ES-I3 (cell line): ENCODE data around the gene NSD1.

Experiments
- H3K36me3 ChIP-seq: 2 replicates; pipeline ENCODE4 v1.6.1; 2013; ENCODE audit warnings: mild to moderate bottlenecking, low read length, control low read depth, moderate library complexity; ENCODE audit not compliant: insufficient read depth
- H3K4me1 ChIP-seq: 2 replicates; pipeline ENCODE4 v1.6.1; 2013; ENCODE audit warnings: mild to moderate bottlenecking, control low read depth, low read length; ENCODE audit not compliant: insufficient read depth
- H3K9ac ChIP-seq: 2 replicates; pipeline ENCODE4 v1.6.1; 2013; ENCODE audit warnings: low read depth, mild to moderate bottlenecking, low read length, moderate library complexity
- H3K9me3 ChIP-seq: 2 replicates; pipeline ENCODE4 v1.6.1; 2013; ENCODE audit warnings: mild to moderate bottlenecking, low read length, moderate library complexity; ENCODE audit not compliant: control insufficient read depth, insufficient read depth

The NSD1 gene

DNA sequence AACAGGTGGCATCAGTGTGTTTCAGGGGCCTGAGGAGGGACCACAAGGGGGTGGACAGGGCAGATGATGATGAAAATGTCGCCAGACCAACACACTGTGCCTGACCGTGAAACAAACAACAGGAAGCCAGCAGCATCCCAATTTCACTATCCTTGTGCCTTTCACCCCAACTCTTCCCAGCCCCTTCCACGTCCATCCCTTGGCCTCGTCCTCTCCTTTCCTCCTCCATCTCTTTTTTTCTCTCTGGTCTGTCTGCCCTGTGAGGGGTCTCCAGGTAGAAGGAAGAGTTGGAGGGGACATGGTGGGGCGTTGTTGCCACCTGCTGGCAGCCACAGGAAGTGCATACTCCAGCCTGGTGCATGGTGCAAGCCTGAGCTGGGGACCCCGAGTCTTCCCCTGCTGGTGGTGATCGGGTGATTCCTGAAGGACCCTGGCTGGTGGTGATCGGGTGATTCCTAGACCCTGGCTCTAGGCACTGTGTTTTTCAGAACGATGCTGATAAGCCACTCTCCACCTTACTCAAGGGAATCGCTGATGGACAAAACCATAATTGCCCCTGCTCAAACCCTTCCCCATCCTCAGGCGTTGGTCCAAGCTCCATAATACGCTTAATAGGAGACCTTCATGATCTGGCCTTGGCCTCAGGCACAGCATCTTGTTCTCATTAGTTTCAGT lies 21.7 kb upstream of the NSD1 start:
- Histone ChIP-seq H3K9ac (no peak overlapping the region), H3K9me3 (no peaks in the 10 kb centered on the region), H3K36me3 (no peaks in the 10 kb centered on the region), H3K4me1 (no peaks in the 10 kb centered on the region; the same call in 1 of the 2 replicates)

- Histone ChIP-seq H3K9ac (no peak overlapping the region), H3K9me3 (no peaks in the 10 kb centered on the region), H3K4me1 (no peaks in the 10 kb centered on the region; the same call in 1 of the 2 replicates), H3K36me3 (no peaks in the 10 kb centered on the region)
These were observed 20.9 kb upstream of the NSD1 start for GRCh38 chr5:177112589-177113220.

DNA sequence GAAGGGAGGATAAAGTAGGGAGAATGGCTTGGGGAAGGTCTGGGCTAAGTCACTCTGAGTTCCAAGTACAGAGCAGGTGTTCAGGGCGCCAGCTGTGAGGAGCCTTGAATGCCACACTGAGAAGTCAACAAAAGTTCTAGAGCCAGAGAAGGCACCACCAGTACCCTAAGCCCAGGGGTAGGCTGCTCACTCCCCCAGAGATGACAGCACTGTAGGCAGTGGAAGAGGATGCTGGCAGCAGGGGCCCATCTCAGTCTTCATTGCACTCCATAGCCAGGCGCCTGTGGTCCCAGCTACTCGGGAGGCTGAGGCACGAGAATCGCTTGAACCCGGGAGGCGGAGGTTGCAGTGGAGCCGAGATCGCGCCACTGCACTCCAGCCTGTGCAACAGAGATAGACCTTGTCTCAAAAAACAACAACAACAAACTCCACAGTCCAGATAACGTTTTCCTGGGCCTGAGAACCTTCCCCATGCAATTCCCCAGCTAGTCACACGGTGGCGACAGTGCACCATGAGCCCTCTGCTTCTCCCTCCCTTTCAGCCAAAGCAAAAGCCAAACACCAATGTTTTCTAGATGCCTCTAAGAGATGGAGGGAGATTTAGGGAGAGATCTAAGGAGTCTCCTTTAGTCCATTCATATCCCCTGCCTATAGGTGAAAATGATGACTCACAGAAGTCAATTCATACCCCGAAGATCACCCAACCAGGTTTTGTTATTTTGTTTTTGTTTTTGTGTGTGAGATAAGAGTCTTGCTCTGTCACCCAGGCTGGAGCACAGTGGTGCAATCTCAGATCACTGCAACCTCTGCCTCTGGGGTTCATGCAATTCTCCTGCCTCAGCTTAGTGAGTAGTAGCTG lies 19.8 kb upstream of the NSD1 start:
- Histone ChIP-seq H3K36me3 (no peaks in the 10 kb centered on the region), H3K9me3 (no peaks in the 10 kb centered on the region), H3K4me1 (no peaks in the 10 kb centered on the region; the same call in 1 of the 2 replicates), H3K9ac (no peak overlapping the region)

DNA sequence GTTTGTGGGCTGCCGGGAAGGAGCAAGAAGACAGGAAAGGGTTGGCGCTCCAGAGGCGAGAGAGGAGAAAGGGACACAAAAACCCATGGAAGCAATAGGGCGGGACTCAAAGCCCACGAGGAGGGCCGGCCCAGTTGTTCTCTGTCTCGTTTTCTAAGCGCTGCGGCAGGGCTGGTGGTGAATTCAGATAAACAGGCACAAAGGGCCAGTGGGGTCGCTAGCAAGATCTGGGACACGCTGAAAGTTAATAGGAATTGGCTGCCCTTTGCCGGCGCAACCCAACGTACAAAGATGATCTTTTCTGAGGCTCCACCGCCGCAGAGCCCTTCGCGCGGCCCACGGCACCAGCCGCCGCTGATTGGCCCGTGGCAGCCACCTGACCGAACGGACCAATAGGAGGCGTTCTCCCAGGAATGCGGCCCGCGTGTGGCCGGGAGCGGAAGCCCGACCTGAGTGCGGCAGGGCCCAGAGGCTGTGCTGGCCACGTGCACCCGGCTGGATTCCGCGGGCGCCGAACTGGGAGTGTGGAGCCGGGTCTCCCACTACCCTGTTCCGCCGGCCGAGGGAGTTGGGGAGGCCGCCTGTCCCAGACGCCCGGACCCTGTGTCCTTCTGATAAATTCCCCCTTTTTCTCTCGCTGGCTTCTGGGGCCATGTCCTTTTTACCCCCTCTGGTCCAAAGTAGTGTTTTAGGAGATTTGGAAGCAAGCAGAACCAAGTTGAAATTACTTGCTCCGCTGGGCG lies 16.8 kb upstream of the NSD1 start:
- Histone ChIP-seq H3K9me3 (no peaks in the 10 kb centered on the region), H3K4me1 (no peaks in the 10 kb centered on the region; the same call in 1 of the 2 replicates), H3K36me3 (no peaks in the 10 kb centered on the region), H3K9ac (peak overlapping the region; percentile 11; the same call in 1 of the 2 replicates)

DNA sequence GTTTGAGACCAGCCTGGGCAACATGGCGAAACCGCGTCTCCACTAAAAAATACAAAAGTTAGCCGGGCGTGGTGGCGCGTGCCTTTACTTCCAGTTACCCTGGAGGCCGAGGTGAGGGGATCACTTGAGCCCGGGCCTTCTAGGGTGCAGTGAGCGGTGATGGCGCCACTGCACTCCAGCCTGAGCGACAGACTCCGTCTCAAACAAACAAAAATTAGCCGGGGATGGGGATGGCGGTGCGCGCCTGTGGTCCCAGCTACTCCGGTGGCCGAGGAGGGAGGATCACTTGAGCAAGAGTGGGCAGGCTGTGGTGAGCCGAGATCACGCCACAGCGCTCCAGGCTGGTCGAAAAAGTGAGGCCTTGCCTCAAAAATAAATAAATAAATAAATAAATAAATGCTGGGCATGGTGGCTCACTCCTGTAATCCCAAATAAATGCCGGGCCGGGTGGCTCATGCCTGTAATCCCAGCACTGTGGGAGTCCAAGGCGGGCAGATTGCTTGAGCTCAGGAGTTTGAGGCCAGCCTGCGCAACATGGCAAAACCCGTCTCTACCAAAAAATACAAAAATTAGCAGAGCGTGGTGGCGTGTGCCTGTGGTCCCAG lies 16.0 kb upstream of the NSD1 start:
- Histone ChIP-seq H3K9ac (no peak overlapping the region), H3K36me3 (no peaks in the 10 kb centered on the region), H3K4me1 (no peaks in the 10 kb centered on the region; the same call in 1 of the 2 replicates), H3K9me3 (no peaks in the 10 kb centered on the region)

DNA sequence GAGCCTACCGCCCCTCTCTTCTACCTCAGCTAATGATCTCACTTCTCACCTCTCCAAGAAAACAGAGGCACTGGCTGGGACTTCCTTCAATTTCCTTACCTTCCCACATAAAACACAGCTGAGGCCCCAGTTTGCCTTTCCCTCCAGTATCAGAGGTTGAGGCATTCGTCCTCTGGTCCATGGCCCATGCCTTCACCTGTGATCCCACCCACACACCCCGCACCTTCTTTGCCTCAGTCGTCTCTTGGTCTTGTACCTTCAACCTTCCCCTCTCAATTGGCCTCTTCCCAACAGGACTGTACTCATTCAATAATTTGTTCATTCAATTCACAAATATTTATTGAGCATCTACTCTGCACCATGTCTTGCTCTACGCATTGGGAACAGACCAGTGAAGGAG lies 11.0 kb upstream of the NSD1 start:
- peaks cover 7% of the 10 kb centered on the region for H3K4me1 ChIP-seq
- H3K9me3 ChIP-seq = no peaks in the 10 kb centered on the region
- no peak overlapping the region for H3K9ac ChIP-seq
- no peaks in the 10 kb centered on the region for H3K36me3 ChIP-seq

DNA sequence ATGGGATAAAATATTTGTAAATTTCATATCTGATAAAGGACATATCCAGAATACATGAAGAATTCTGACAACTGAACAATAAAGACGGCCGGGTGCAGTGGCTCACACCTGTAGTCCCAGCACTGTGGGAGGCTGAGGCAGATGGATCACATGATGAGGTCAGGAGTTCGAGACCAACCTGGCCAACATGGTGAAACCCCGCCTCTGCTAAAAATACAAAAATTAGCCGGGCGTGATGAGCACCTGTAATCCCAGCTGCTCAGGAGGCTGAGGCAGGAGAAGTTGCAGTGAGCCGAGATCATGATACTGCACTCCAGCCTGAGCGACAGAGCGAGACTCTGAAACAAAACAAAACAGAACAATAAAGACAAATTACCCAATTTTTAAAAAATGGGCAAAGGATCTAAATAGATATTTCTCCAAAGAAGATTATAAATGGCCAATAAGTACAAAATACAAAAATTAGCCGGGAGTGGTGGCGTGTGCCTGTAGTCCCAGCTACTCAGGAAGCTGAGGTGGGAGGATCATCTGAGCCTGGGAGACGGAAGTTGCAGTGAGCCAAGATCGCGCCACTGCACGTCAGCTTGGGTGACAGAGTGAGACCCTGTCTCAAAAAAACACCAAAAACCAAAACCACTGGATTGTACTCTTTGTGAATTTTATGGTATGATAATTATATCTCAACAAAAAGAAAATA lies 9.6 kb upstream of the NSD1 start:
- Histone ChIP-seq H3K9me3 (no peaks in the 10 kb centered on the region), H3K4me1 (peaks cover 7% of the 10 kb centered on the region), H3K36me3 (no peaks in the 10 kb centered on the region), H3K9ac (no peak overlapping the region)

GRCh38 chr5:177124486-177124991 lies 9.0 kb upstream of the NSD1 start:
- Histone ChIP-seq H3K4me1 (peaks cover 7% of the 10 kb centered on the region), H3K9me3 (no peaks in the 10 kb centered on the region), H3K36me3 (no peaks in the 10 kb centered on the region), H3K9ac (no peak overlapping the region)

DNA sequence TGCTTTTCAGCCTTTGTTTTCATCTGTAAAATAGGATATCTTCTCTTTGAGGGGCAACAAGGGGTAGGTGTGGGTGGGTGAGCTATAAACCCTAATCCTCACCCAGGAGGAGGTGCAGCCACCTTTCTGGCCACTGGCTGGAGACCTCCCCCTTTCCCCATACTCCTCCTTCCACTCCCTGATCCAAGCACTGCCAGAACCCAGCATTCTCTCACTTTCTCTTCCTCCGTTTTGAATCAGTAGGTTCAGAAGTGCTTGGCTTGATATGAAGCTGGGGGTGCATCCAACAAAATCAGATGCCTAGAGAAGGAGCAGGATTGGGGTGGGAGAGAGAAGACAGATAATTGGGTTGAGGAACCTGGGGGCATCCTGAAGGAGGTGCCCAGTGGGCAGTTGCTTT lies 6.8 kb upstream of the NSD1 start:
- Histone ChIP-seq H3K9ac (no peak overlapping the region), H3K36me3 (no peaks in the 10 kb centered on the region), H3K9me3 (no peaks in the 10 kb centered on the region), H3K4me1 (peaks cover 19% of the 10 kb centered on the region)

GRCh38 chr5:177128551-177128981 lies 5.0 kb upstream of the NSD1 start:
- Histone ChIP-seq H3K4me1 (peaks cover 19% of the 10 kb centered on the region), H3K36me3 (no peaks in the 10 kb centered on the region), H3K9me3 (no peaks in the 10 kb centered on the region), H3K9ac (no peak overlapping the region)

- Histone ChIP-seq H3K9ac (no peak overlapping the region), H3K36me3 (peaks cover 4% of the 10 kb centered on the region; the same call in 1 of the 2 replicates), H3K4me1 (peaks cover 18% of the 10 kb centered on the region), H3K9me3 (no peaks in the 10 kb centered on the region)
These were observed 3.2 kb upstream of the NSD1 start for GRCh38 chr5:177130211-177131018.

- H3K9ac ChIP-seq = no peak overlapping the region
- H3K4me1 ChIP-seq = peaks cover 23% of the 10 kb centered on the region
- H3K9me3 ChIP-seq = no peaks in the 10 kb centered on the region
- H3K36me3 ChIP-seq = peaks cover 9% of the 10 kb centered on the region; the same call in 1 of the 2 replicates
These were observed 2.6 kb upstream of the NSD1 start for GRCh38 chr5:177131019-177131320.
